Kidney epithelial cell (primary cell): ENCODE results near the gene AP4S1. TPM values are rescaled to one million over a fixed set of nuclear protein-coding genes. Genes with fewer than 3 reads are reported as not detected.
"Not testable (repeated sequence)": the region's sequence is repeated elsewhere in the genome, so short reads cannot be mapped to it uniquely, and the experiment has no call there.

Experiments used
- DNase-seq: peaks from one replicate; pipeline ENCODE4 v3.0.0-alpha.2; 2010; ENCODE audit warnings: low read depth
- H3K27me3 ChIP-seq: 2 replicates; pipeline ENCODE4 v1.6.0; 2011; ENCODE audit warnings: low read length; ENCODE audit not compliant: control insufficient read depth, insufficient read depth
- H3K36me3 ChIP-seq: 2 replicates; pipeline ENCODE4 v1.5.1; 2011; ENCODE audit warnings: low read length; ENCODE audit not compliant: control insufficient read depth, insufficient read depth
- H3K4me3 ChIP-seq: 2 replicates; pipeline ENCODE4 v1.5.1; 2011; ENCODE audit warnings: low read depth, mild to moderate bottlenecking, control low read depth, low read length
- CTCF ChIP-seq: IDR thresholded peaks from 2 replicates; pipeline ENCODE4 v1.5.1; 2011; ENCODE audit warnings: mild to moderate bottlenecking, moderate library complexity, low read length, control low read depth, inconsistent platforms; ENCODE audit not compliant: insufficient read depth, poor library complexity, severe bottlenecking
- total RNA-seq: library from RNA; depleted of rRNA; stranded (reverse); fragments of >200 nt; gene quantifications from 2 replicates; pipeline ENCODE4 v1.2.3, GENCODE V29; 2015

AP4S1 gene
- total RNA-seq, 1 donor from 2014 or later = 16.0 TPM

DNA sequence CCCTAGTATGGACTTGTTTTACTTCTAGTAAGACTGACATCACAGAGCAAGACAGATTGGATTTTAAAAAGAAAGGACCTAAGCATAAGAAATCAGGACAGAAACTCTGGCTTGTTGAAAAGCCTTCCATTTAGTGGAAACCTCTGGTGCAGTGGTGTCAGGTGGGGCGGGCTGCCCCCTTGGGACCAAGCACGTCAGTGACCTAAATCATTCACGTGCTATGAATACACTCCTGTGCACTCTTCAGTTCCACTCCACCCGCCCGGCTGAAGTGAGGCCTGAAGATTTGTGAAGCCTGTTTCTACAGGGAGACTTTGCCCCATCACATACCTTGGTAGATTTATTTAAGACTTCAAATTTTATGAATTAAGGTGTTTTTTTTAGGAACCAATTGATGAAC, 58.9 kb downstream of the AP4S1 start:
- DNase-seq = no peak
- TF ChIP-seq CTCF = no peak
- Histone ChIP-seq H3K27me3 (no peaks in the 10 kb centered on the region), H3K4me3 (no peak overlapping the region), H3K36me3 (no peaks in the 10 kb centered on the region)

- Histone ChIP-seq H3K36me3 (no peaks in the 10 kb centered on the region), H3K4me3 (no peak overlapping the region), H3K27me3 (no peaks in the 10 kb centered on the region)
- no peak for TF ChIP-seq CTCF
- DNase-seq = no peak
These were observed 59.6 kb downstream of the AP4S1 start for GRCh38 chr14:31085027-31085426.

DNA sequence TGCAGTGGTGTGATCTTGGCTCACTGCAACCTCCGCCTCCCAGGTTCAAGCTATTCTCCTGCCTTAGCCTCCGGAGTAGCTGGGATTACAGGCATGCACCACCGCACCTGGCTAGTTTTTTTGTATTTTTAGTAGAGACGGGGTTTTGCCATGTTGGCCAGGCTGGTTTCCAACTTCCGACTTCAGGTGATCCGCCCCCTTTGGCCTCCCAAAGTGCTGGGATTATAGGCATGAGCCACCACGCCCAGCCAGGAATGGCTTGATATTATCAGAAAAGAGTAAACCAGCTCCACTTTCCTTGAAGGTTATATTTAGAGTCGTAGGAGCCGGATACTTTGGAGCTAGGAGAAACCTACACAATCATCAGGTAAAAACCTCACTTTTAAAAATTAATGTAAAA, 61.0 kb downstream of the AP4S1 start:
- H3K36me3 ChIP-seq, H3K27me3 ChIP-seq, DNase-seq, H3K4me3 ChIP-seq: not testable (repeated sequence)

- Histone ChIP-seq H3K36me3 (no peaks in the 10 kb centered on the region), H3K4me3 (no peak overlapping the region), H3K27me3 (no peaks in the 10 kb centered on the region)
- no peak for TF ChIP-seq CTCF
- DNase-seq = peak; percentile 67
These were observed 65.7 kb downstream of the AP4S1 start for GRCh38 chr14:31090883-31091764.

- DNase-seq = no peak
- no peak overlapping the region for H3K4me3 ChIP-seq
- no peaks in the 10 kb centered on the region for H3K27me3 ChIP-seq
- no peak for TF ChIP-seq CTCF
- no peaks in the 10 kb centered on the region for H3K36me3 ChIP-seq
These were observed 66.8 kb downstream of the AP4S1 start for GRCh38 chr14:31092160-31092708.

DNA sequence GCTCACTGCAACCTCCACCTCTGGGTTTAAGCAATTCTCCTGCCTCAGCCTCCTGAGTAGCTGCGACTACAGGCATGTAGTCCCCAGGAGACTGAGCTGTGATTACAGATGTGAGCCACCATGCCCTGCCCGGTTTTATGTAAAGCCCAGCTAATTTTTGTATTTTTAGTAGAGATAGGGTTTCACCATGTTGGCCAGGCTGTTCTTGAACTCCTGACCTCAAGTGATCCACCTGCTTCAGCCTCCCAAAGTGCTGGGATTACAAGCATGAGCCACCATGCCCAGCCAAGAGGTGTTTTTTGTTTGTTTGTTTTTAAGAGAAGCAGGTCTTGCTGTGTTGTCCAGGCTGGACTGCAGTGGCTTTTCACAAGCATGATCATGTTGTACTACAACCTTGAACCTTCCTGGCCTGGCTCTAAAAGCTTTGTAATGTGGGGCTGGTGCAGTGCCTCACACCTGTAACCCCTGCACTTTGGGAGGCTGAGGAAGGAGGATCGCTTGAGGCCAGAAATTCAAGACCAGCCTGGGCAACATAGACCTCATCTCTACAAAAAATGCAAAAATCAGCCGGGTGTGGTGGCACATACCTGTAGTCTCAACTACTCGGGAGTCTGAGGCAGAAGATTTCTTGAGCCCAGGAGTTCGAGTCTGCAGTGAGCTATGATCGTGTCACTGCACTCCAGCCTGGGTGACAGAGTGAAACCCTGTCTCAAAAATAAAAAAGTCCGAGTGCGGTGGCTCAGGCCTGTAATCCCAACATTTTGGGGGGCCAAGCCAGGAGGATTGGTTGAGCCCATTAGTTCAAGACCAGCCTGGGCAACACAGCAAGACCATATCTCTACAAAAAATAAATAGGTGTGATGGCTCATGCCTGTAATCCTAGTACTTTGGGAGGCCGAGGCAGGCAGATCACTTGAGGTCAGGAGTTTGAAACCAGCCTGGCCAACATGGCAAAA, 68.7 kb downstream of the AP4S1 start:
- DNase-seq, H3K27me3 ChIP-seq, H3K36me3 ChIP-seq, H3K4me3 ChIP-seq: not testable (repeated sequence)

GRCh38 chr14:31095817-31096216, 70.4 kb downstream of the AP4S1 start:
- not testable (repeated sequence) for DNase-seq, H3K36me3 ChIP-seq, H3K4me3 ChIP-seq, H3K27me3 ChIP-seq
